Erythroblast (primary cell): ENCODE measurements around the gene CCN5.

Experiments used
- GATA1 ChIP-seq: IDR thresholded peaks from 2 replicates; pipeline ENCODE4 v1.6.1; 2011; ENCODE audit warnings: low read depth, mild to moderate bottlenecking, control low read depth, low read length, moderate library complexity
- POLR2A ChIP-seq: IDR thresholded peaks from 2 replicates; pipeline ENCODE4 v1.6.1; 2011; ENCODE audit warnings: mild to moderate bottlenecking, low read length

GRCh38 chr20:44696315-44696714, 18.9 kb upstream of the CCN5 start:
- no peak for TF ChIP-seq POLR2A
- TF ChIP-seq GATA1: no peak
